B cell (primary cell): ENCODE measurements around the gene PPP1R14C. TPM values are rescaled to one million over a fixed set of nuclear protein-coding genes. Genes with fewer than 3 reads are reported as not detected.

Source experiments
- ATAC-seq: fragments of 200-7000 bp; cut with Tn5 transposase; one replicate; pipeline ENCODE4 v1.10.0; 2021; ENCODE audit warnings: low read depth, mild to moderate bottlenecking, moderate number of reproducible peaks, moderate library complexity
- CTCF ChIA-PET: fragments of 350-600 bp; sonication (Branson Sonifier 250); formaldehyde crosslinking; loops from one replicate; lab custom pipeline; 2021; ENCODE audit warnings: antibody characterized with exemption, inconsistent platforms; lab: Charles Lee
- POLR2A ChIA-PET: fragments of 350-600 bp; sonication (Branson Sonifier 250); formaldehyde crosslinking; loops from one replicate; lab custom pipeline; 2021; ENCODE audit warnings: antibody characterized with exemption; lab: Charles Lee
- DNase-seq: peaks from one replicate; pipeline ENCODE4 v3.0.0; 2013
- H2AFZ ChIP-seq: 2 replicates; pipeline ENCODE4 v1.6.1; 2012; ENCODE audit warnings: mild to moderate bottlenecking, low read depth, low read length; ENCODE audit not compliant: insufficient read depth, poor library complexity, severe bottlenecking
- H3K27ac ChIP-seq, 2 donors: 1 replicate in 1 of 2; 2 replicates in 1 of 2; pipeline ENCODE4 v1.5.1; 2012 to 2013; ENCODE audit warnings: low read length in 2 of 2, mild to moderate bottlenecking in 2 of 2, moderate library complexity in 1 of 2
- H3K27me3 ChIP-seq, 4 experiments: fragments of 200-600 bp in 1 of 4; sonication (generic) in 1 of 4; replicated peaks in 1 of 4; 1 replicate in 2 of 4; 2 replicates in 2 of 4; pipeline versions ENCODE4 v1.6.1 to v1.7.0; 2013 to 2016; ENCODE audit warnings: low read length in 3 of 4, mild to moderate bottlenecking in 2 of 4, mixed read lengths in 1 of 4, moderate library complexity in 1 of 4; ENCODE audit not compliant: insufficient read depth in 4 of 4, control insufficient read depth in 3 of 4; ENCODE audit errors: control extremely low read depth in 1 of 4
- H3K36me3 ChIP-seq, 2 experiments: replicated peaks in 1 of 2; 1 replicate in 1 of 2; 2 replicates in 1 of 2; pipeline versions ENCODE4 v1.6.1 to v1.7.1; 2013; ENCODE audit warnings: low read length in 1 of 2; ENCODE audit not compliant: insufficient read depth in 2 of 2, control insufficient read depth in 1 of 2; ENCODE audit errors: control extremely low read depth in 1 of 2, extremely low read depth in 1 of 2
- H3K4me1 ChIP-seq, 2 donors: fragments of 200-600 bp in 1 of 2; sonication (generic) in 1 of 2; 1 replicate in 1 of 2; 2 replicates in 1 of 2; pipeline versions ENCODE4 v1.5.1 to v1.6.1; 2013 to 2017; ENCODE audit warnings: low read length in 2 of 2; ENCODE audit not compliant: control insufficient read depth in 2 of 2, insufficient read depth in 2 of 2
- H3K4me2 ChIP-seq: replicated peaks from 2 replicates; pipeline ENCODE3; 2012; ENCODE audit warnings: mild to moderate bottlenecking, low read depth, low read length; ENCODE audit not compliant: poor library complexity, severe bottlenecking
- H3K4me3 ChIP-seq, 5 experiments: fragments of 200-600 bp in 1 of 5; sonication (generic) in 1 of 5; 1 replicate in 3 of 5; 2 replicates in 2 of 5; pipeline versions ENCODE4 v1.5.1 to v1.7.0; 2011 to 2016; ENCODE audit warnings: low read length in 4 of 5, mild to moderate bottlenecking in 4 of 5, low read depth in 2 of 5, control low read depth in 1 of 5, moderate library complexity in 1 of 5; ENCODE audit not compliant: insufficient read depth in 1 of 5; ENCODE audit errors: control extremely low read depth in 1 of 5, extremely low read depth in 1 of 5
- H3K79me2 ChIP-seq: fragments of 200-600 bp; sonication (generic); one replicate; pipeline ENCODE4 v1.6.0; 2016; ENCODE audit warnings: low read length; ENCODE audit not compliant: control insufficient read depth, insufficient read depth
- H3K9ac ChIP-seq: fragments of 200-600 bp; sonication (generic); 2 replicates; pipeline ENCODE4 v1.6.1; 2017; ENCODE audit warnings: mild to moderate bottlenecking, low read length, moderate library complexity
- H3K9me3 ChIP-seq, 3 donors: one replicate each; pipeline versions ENCODE4 v1.6.1 to v1.7.1; 2013; ENCODE audit warnings: low read length in 2 of 3; ENCODE audit not compliant: control insufficient read depth in 2 of 3, insufficient read depth in 1 of 3; ENCODE audit errors: control extremely low read depth in 1 of 3
- H4K20me1 ChIP-seq: 2 replicates; pipeline ENCODE4 v1.6.0; 2012; ENCODE audit warnings: mild to moderate bottlenecking, low read length; ENCODE audit not compliant: insufficient read depth, control insufficient read depth, poor library complexity, severe bottlenecking
- H3K27ac Mint-ChIP-seq: one replicate; pipeline ENCODE4 v1.8.0; 2021; ENCODE audit warnings: mixed read lengths
- H3K27me3 Mint-ChIP-seq: one replicate; pipeline ENCODE4 v1.8.0; 2021; ENCODE audit warnings: mixed read lengths
- H3K4me1 Mint-ChIP-seq: one replicate; pipeline ENCODE4 v1.8.0; 2021; ENCODE audit warnings: mixed read lengths
- H3K4me3 Mint-ChIP-seq: one replicate; pipeline ENCODE4 v1.8.0; 2021; ENCODE audit warnings: mixed read lengths
- H3K9me3 Mint-ChIP-seq: one replicate; pipeline ENCODE4 v1.8.0; 2022; ENCODE audit warnings: mixed read lengths; ENCODE audit not compliant: insufficient read depth
- EZH2 ChIP-seq: IDR thresholded peaks from 2 replicates; pipeline ENCODE4 v1.6.1; 2012; ENCODE audit warnings: borderline replicate concordance, low read depth, mild to moderate bottlenecking, moderate library complexity, low read length; ENCODE audit not compliant: insufficient read depth, poor library complexity, severe bottlenecking
- WGBS: methylation state at CpG from one replicate; pipeline ENCODE4 v1.1.5; 2013; ENCODE audit warnings: missing lambda C conversion rate; ENCODE audit not compliant: insufficient coverage; 5-methylcytosine and 5-hydroxymethylcytosine counted together
- intact Hi-C: fragments of 100-400 bp; cut with micrococcal nuclease; formaldehyde crosslinking; loops from one replicate; pipeline ENCODE4 v1.10.0; 2022
- polyA plus RNA-seq: library from polyadenylated mRNA; depleted of rRNA; stranded (reverse); fragments of >200 nt; gene quantifications from 2 replicates; pipeline ENCODE4 v1.2.3, GENCODE V29; 2012
- total RNA-seq, 2 donors: library from RNA; stranded (reverse); fragments of 120-200 nt in 1 of 2; gene quantifications; 1 replicate in 1 of 2; 2 replicates in 1 of 2; pipeline versions ENCODE4 v1.2.3 to v1.2.4, GENCODE V29; 2013 to 2022
- TF ChIP-seq, protein P1 (sequence below): fragments of 200-600 bp; IDR thresholded peaks from one replicate; pipeline ENCODE4 v1.8.0; 2022; ENCODE audit warnings: antibody characterized with exemption, mild to moderate bottlenecking

Gene PPP1R14C
- total and polyA plus RNA-seq, 2 donors (not counting 1 experiment from before 2014, with no cell fraction given) = not detected

DNA sequence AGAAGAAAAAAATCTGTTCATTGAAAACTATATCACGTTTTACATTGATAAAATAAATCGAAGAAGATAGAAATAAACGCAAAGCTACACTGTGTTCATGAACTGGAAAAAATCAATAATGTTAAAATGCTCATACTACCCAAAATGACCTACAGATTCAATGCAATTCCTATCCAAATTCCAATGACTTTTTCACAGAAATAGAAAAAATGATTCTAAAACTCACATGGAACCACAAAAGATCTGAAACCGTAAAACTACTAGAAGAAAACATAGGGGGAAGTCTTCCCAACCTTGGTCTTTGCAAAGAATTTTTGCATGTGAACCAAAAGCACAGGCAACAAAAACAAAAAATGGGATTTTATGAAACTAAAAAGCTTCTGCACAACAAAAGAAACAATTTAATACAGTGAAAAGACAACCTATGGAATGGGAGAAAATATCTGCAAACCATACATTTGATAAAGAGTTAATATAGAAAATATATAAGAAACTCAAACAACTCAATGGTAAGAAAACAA is 40.0 kb upstream of the PPP1R14C start:
- no peak for ATAC-seq
- Mint-ChIP-seq H3K27me3 (peaks cover 4% of the 10 kb centered on the region), H3K9me3 (no peaks in the 10 kb centered on the region), H3K27ac (no peak overlapping the region), H3K4me1 (no peaks in the 10 kb centered on the region), H3K4me3 (no peak overlapping the region)
- POLR2A ChIA-PET = no interaction called here
- no peaks in the 10 kb centered on the region for H3K36me3 ChIP-seq
- no peaks in the 10 kb centered on the region for H3K79me2 ChIP-seq
- CTCF ChIA-PET = interaction anchor here (1.2 kb wide), 1 partner anchor 22 kb away, joined by 3 read pairs; no protein-coding TSS in a partner anchor
- H2AFZ ChIP-seq = no peak overlapping the region
- intact Hi-C loops = no loop called here
- H3K9me3 ChIP-seq = no peaks in the 10 kb centered on the region
- H3K4me3 ChIP-seq = no peak overlapping the region
- H3K27ac ChIP-seq = no peak overlapping the region
- H3K4me1 ChIP-seq = no peaks in the 10 kb centered on the region
- H3K27me3 ChIP-seq = peaks cover 0 to 2% (median 1%) of the 10 kb centered on the region in 4 experiments
- H4K20me1 ChIP-seq = no peaks in the 10 kb centered on the region
- DNase-seq = no peak
- no peak for TF ChIP-seq EZH2
- TF ChIP-seq, protein P1, sequence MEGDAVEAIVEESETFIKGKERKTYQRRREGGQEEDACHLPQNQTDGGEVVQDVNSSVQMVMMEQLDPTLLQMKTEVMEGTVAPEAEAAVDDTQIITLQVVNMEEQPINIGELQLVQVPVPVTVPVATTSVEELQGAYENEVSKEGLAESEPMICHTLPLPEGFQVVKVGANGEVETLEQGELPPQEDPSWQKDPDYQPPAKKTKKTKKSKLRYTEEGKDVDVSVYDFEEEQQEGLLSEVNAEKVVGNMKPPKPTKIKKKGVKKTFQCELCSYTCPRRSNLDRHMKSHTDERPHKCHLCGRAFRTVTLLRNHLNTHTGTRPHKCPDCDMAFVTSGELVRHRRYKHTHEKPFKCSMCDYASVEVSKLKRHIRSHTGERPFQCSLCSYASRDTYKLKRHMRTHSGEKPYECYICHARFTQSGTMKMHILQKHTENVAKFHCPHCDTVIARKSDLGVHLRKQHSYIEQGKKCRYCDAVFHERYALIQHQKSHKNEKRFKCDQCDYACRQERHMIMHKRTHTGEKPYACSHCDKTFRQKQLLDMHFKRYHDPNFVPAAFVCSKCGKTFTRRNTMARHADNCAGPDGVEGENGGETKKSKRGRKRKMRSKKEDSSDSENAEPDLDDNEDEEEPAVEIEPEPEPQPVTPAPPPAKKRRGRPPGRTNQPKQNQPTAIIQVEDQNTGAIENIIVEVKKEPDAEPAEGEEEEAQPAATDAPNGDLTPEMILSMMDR = no peak
- no peak overlapping the region for H3K4me2 ChIP-seq
- no CpG with 5 or more reads among the region's 4 CpGs for WGBS
- no peak overlapping the region for H3K9ac ChIP-seq

DNA sequence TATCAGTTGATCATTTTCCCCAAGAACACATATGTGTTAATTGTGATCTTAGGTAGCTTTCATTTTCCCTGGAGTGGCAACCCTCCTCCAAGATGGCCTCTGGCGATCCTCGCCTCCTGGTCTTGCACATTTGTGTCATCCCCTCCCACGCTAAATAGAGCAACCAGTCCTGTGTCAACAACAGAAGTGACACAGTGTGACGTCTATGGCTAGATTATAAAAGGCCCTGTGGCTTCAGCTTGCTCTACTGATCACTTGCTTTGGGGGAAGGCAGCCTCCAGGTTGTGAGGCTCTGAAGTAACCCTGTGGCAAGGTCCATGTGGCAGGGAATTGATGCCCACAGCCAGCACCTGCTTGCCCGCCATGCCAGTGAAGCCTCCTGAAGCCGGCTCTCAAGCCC is 30.6 kb upstream of the PPP1R14C start:
- Mint-ChIP-seq H3K27me3 (peaks cover 7% of the 10 kb centered on the region), H3K9me3 (no peaks in the 10 kb centered on the region), H3K27ac (no peak overlapping the region), H3K4me3 (no peak overlapping the region), H3K4me1 (peaks cover 2% of the 10 kb centered on the region)
- Histone ChIP-seq H3K27ac (no peak overlapping the region), H3K9me3 (peaks cover 0 to 21% (median 0%) of the 10 kb centered on the region in 3 donors), H3K36me3 (no peaks in the 10 kb centered on the region), H3K9ac (no peak overlapping the region), H2AFZ (no peak overlapping the region), H3K27me3 (no peaks in the 10 kb centered on the region), H3K79me2 (no peaks in the 10 kb centered on the region), H4K20me1 (no peaks in the 10 kb centered on the region), H3K4me2 (no peak overlapping the region), H3K4me3 (no peak overlapping the region), H3K4me1 (no peaks in the 10 kb centered on the region)
- ATAC-seq (no peak), DNase-seq (no peak)
- ChIA-PET CTCF (interaction anchor here (0.7 kb wide), 1 partner anchor 252 kb away, joined by 3 read pairs; no protein-coding TSS in a partner anchor), POLR2A (no interaction called here)
- TF ChIP-seq EZH2 = no peak
- TF ChIP-seq, protein P1 = no peak
- intact Hi-C loops = no loop called here
- 75% methylated on average over 3 of the region's 6 CpGs for WGBS
